Fibroblast of upper back skin (primary cell): ENCODE results near the gene GABARAP.

Source experiments
- DNase-seq: peaks from one replicate; pipeline ENCODE4 v3.0.0-alpha.2; 2013

GABARAP gene

DNA sequence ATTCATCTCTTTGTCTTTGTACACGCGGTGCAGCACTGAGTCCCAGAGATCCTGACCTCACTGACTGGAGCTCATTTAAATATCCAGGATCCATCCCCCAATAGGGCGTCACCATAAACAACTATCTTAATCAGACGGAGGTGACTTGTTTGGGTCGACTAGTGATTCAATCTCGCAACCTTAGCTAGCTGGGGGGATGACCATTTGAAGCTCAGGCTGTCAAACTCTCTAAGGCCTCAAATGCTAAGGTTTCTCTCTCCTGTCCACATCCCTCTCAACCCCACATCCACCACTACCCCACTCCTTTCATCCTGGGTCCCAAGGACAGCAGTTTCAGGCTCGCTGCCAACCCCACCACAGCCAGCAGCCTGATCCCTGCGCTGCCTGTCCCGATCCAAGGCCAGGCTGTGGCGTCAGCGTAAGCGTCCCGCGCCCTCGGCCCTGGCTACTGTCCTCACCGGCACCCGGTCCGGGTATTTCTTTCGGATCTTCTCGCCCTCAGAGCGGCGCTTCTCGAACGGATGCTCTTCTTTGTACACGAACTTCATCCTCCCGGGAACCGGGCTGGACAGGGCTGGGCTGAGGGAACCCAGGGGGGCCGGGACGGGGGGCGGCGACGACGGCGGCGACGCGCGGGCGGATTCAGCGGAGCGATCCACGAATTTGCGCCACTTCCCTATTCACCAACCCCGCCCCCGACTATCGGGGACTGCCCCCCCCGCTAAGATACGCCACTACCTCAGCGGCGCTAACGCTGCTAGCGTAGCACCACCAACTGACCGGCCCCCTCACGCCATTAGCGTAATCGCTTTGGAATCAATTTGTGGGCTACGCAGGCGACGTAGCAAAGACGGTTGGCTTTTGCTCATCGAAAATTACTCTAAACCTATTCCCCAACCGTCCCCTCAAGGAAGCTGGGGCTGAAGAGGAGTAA, at the start of gene GABARAP:
GABARAP (minus strand) TSS at position 667 of the 934 bp plus-strand sequence; CDS start at position 548, 119 bp downstream.
- peak; percentile 90 for DNase-seq

DNA sequence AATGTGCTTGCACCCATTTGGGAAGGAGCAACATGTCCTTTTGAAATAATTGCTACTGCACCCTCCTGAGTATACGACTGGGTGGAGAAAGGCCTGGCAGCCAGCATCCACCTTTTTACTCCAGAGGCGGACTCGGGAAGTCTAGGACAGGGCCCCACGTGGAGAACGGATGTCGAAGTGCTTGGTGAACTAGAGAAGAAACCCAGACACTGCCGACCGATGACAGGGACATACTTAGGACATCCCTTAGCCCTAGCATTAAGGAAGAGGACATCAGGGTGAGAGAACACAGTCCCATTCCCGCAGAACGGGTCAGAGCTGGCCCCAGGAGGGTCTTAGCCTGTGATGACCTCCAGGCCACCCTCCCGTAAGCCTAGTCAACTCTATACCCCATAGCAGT, 48.4 kb upstream of the GABARAP start:
- no peak for DNase-seq

DNA sequence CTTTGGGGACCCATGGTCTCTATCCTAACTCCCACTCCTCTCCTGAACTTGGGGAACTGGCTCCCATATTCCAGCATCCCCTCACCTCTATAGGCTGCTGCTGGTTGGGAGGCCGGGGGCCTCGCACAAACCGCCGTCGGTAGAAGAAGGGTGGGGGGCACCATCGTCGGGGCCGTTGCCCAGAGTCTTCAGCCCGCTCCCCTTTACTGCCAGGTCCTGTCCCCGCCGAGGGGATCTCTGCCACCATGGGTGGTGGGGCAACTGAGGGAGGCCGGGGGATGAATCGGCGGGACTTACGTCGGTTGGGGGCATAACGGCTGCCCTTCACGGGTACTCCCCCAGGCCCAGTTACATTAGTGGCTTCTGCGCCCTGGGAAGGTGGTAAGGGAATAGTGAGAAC, 47.9 kb upstream of the GABARAP start:
- DNase-seq, result no peak

DNA sequence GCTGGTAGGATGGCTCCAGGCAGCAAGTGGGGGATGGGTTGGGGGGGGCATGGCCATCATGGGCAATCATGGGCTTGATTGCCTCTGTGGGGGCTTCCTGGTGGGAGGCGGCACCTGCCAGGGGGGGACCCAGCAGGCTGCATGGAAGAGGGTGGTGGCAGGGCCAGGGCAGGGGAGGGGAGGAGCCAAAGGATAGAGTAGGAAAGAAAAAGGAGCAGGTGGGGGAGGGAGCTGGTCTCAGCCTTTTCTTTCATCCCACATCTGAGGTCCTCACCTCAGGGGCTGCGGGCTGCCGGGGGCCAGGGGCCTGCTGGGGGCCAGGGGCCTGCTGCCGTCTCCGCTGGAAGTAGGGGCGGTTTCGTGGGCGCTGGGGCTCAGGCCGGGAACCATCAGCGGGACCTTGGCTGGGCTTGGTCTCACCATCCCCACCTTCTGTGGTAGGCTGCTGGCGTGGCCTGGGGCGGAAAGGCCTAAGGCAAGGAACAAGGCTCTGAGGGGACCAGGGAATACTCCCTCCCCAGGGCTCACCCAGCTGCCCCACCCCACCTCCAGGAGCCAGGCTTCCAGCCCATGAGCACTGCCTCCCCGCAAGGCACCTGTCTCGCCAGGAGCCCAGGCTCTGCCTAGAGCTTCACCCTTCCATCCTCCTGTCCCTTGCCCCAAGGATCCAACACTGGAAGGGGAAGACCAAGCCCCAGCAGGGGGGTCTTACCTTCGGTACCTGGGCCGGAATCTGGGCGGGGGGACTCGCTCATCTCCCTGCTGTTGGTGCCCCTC, 47.2 kb upstream of the GABARAP start:
- DNase-seq, result no peak

DNA sequence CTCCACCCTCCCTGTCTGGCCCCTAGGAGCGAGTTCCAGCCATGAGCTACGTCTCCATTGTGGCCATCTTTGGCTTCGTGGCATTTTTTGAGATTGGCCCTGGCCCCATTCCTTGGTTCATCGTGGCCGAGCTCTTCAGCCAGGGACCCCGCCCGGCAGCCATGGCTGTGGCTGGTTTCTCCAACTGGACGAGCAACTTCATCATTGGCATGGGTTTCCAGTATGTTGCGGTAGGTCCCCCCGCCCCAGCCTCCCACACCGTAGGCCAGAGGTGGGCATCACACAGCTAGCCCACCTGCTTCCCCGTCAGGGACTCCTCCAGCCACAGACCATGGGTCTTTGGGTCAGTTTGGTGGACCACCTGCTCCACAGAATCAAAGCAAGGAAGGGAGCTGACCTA, 43.4 kb upstream of the GABARAP start:
- DNase-seq, result no peak

DNA sequence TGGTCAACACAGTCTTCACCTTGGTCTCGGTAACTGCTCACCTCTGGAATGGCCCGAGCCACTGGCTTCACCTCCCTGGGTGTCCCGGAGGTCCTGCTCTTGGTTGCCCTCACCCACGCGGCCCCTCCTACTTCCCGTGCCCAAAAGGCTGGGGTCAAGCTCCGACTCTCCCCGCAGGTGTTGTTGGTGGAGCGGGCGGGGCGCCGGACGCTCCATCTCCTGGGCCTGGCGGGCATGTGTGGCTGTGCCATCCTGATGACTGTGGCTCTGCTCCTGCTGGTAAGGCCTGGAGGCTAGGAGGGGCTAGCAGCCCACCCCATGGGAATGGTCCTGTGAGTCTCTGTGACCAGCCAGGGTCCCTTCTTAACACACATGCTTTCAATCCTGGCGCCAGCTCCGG, 42.7 kb upstream of the GABARAP start:
- DNase-seq, result no peak

DNA sequence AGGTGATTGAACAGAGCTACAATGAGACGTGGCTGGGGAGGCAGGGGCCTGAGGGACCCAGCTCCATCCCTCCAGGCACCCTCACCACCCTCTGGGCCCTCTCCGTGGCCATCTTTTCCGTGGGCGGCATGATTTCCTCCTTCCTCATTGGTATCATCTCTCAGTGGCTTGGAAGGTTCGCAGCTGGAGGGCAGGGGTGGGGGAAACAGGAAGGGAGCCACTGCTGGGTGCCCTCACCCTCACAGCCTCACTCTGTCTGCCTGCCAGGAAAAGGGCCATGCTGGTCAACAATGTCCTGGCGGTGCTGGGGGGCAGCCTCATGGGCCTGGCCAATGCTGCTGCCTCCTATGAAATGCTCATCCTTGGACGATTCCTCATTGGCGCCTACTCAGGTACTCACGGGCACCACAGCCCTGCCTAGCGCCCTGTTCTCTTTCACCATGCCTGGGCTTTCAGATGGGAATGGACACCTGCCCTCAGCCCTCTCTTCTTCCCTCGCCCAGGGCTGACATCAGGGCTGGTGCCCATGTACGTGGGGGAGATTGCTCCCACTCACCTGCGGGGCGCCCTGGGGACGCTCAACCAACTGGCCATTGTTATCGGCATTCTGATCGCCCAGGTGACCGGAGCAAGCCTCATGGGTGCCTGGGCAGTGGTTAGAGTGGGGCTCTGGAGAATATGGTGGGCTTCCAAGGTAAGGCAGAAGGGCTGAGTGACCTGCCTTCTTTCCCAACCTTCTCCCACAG, 41.4 kb upstream of the GABARAP start:
- no peak for DNase-seq

DNA sequence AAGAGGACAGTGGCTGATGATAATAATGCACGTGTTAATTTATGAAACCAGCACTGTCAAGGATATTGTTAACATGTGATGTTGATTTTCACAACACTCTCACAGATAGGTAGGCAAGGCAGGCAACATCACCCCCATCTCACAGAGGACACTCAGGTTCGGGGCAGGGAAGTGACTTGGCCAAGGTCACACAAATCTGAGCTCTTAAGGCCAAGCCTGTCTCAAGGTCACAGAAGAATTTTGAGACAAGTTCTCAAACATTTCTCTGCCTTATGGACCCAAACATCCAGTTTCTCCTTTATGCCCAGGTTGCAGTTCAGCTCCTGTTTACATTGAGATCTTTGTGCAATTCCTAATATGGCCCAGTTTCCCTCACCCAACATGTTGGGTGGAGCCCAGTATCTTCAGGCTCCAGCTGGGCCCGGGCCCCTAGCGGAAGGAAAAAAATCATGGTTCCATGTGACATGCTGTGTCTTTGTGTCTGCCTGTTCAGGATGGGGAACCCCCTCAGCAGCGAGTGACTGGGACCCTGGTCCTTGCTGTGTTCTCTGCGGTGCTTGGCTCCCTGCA, 40.6 kb upstream of the GABARAP start:
- no peak for DNase-seq

DNA sequence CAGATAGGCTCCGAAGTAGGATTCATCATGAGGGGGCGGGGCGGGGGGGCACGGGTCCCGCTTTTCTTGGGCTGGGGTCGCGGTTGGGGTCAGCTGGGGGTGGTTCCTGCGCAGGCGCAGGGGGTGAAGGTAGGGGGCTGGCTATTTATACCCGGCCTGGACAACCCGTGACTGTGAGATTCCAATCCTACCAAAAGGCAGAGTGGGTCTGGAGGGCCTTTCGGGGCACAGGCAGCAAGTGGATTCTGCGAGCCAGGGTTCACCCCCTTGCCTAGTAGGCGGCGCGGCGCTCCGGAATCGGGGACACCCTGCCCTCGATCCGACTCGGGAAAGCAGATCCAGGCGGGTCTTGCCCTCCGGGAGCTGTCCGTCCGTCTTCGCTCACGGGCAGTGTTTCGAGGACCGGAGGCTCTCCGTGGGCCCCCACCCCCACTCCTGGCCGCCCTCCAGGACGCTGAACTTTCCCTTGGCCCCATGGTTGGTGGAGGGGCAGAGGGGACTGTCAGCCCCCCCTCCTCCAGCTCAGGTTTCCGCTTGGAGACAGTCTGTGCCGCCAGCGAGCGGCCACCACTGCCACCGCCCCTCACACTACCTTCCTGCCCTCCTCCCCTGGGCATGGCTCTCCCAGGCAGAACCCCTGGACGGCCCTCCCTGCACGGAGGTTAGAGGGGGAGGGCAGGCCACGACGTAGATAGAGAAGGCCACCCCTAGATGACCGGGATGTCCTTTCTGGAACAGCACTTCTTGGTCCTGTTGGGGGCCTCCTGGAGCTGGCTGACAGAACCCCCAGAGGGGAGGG, 39.9 kb upstream of the GABARAP start:
- no peak for DNase-seq

DNA sequence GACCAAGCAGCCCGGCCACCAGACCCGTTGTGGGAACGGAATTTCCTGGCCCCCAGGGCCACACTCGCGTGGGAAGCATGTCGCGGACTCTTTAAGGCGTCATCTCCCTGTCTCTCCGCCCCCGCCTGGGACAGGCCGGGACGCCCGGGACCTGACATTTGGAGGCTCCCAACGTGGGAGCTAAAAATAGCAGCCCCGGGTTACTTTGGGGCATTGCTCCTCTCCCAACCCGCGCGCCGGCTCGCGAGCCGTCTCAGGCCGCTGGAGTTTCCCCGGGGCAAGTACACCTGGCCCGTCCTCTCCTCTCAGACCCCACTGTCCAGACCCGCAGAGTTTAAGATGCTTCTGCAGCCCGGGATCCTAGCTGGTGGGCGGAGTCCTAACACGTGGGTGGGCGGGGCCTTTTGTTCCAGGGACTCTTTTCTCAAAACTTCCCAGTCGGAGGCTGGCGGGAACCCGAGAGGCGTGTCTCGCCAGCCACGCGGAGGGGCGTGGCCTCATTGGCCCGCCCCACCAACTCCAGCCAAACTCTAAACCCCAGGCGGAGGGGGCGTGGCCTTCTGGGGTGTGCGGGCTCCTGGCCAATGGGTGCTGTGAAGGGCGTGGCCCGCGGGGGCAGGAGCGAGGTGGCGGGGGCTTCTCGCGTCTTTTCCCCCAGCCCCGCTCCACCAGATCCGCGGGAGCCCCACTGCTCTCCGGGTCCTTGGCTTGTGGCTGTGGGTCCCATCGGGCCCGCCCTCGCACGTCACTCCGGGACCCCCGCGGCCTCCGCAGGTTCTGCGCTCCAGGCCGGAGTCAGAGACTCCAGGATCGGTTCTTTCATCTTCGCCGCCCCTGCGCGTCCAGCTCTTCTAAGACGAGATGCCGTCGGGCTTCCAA, 39.1 kb upstream of the GABARAP start, which contains the start of gene SLC2A4:
SLC2A4 (plus strand) TSS at position 645 of the 879 bp plus-strand sequence; CDS start at position 862, 217 bp downstream.
- peak; percentile 92 for DNase-seq

DNA sequence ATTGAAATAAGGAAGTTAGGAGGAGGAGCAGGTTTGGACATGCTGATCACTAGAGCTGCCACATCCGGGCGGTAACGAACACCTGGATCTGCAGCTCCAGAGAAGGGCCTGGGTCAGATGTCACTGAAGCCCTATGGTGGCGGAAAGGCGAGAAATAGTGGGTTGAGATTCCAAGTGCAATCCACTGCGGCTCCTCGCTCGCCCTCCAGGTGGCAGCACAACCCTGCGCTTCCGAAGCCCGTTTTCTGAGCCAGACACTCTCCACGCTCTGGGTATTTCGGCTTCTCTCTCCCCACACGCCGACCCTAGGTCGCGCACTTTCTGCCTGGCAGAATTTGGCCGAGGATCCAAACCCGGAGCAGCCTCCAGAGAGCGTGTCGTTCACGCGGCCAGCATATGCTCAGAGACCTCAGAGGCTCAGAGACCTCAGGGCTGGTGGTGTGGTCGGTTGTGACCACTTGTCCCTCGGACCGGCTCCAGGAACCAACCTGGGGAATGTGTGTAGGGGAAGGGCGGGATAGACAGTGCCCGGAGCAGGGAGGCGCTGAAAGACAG, 38.3 kb upstream of the GABARAP start:
- peak; percentile 62 for DNase-seq

DNA sequence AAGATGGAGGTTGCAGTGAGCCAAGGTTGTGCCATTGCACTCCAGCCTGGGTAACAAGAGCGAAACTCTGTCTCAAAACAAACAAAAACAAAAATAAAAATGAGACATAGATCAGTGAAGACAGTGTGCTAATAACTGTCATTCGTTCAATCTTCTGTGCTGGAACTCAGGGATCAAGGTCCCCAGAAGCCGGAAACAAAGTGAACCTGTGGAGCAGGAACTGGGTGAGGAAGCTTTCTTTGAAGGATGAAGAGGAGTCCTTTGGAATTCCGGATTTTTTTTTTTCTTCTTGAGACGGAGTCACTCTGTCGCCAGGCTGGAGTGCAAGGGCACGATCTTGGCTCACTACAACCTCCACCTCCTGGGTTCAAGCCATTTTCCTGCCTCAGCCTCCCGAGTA, 37.2 kb upstream of the GABARAP start:
- DNase-seq, result no peak

DNA sequence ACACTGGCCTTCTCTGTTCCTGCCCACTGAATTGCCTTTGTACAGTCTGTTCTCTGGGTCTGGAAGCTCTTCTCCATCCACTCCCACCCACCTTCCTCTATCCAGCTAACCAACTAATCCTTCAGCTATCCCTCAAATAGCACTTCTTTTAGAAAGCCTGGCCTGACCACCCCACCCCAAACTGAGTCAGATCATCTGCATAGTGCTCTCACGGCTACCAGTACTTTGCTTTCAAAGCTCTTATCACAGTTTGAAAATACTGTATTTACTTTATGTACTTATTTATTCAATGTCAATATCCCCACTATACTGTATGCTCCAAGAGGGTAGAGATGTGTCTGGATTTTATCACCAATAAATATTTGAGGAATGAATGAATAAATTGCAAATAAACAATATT, 24.5 kb upstream of the GABARAP start:
- DNase-seq, result no peak

DNA sequence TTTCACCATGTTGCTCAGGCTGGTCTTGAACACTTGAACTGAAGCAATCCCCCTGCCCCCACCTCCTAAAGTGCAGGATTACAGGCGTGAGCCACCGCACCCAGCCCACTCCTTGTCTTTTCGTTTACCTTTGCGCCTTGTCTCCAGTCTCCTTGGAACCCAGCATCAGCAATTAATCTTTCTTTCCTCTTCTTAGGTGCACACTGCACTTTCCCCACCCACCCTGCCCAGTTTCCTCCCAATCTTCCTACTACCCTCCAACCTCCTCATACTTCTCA, 21.5 kb upstream of the GABARAP start:
- no peak for DNase-seq

DNA sequence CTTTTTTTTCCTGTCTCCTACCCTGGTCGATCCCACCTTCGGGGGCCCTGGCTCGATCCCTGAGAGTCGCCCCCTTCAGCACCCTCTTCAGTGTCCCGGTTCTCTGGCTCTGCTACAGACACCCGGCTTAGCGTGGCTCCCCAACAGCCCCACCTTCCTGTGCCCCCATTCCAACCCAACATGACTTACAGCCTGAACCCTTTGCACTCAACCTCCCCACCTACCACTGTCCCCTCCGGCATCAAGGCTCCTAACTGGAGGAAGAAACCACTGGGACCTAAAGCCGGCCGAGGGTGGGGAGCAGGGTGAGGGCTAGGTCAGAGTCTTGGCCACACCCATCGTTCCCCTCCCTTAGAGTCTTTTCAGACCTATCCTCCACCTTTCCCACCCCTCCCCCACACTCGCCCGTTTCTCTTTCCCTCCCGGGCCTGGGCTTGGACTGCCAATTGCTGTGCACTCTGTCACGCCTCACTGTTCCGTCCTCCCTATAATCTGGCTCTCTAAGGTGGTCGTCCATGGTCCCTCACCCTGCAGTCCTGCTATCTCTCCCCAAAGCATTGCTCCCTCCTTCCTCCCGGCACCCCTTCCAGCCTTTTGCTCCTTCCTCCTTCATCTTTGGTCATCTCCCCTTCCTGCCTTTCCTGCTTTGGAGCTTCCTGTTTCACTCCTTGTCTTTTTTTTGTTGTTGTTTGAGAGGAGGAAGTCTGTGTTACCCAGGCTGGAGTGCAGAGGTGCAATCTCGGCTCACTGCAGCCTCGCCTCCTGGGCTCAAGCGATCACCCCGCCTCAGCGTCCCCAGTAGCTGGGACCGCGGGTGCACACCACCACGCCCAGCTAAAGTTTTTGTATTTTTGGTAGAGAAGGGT, 20.9 kb upstream of the GABARAP start:
- DNase-seq, result no peak

DNA sequence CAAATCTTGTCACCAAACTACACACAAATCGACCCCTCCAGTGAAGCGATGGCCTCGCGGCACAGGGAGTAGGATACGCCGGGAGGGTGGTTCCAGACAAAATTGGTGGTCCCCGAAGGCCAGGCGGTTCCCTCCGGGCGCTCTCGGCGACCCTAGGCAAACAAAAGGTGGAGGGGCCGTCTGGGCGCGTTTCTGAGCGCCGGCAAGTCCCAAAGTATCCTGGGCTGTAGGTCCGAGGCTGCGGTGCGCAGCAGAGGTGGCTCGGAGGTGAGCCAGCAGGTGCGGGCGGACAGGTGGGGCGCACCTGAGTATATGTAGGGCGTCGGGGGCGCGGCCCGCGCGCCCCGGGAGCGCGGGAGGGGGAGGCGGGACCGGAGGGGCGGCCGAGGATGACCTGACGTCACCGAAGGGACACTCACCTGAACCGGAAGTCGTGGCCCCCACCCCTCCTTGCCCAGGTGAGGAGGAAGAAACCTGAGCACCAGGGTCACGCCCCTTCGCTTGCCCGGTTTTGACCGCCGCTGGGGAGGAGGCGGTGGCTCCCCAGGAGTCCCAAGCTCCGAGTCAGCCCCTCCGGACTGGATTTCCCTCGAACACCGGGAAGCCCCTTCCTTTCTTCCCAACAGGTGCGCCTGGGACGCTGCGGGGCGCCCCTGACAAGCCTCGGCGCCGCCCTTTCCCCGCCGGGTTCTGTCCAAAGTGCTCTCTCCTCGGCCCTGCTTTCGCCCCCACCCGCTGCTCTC, 20.1 kb upstream of the GABARAP start, which contains the start of gene CLDN7:
CLDN7 (minus strand) TSS at position 287 of the 743 bp plus-strand sequence. CDS start 435 bp downstream, outside the sequence.
- DNase-seq, result no peak

DNA sequence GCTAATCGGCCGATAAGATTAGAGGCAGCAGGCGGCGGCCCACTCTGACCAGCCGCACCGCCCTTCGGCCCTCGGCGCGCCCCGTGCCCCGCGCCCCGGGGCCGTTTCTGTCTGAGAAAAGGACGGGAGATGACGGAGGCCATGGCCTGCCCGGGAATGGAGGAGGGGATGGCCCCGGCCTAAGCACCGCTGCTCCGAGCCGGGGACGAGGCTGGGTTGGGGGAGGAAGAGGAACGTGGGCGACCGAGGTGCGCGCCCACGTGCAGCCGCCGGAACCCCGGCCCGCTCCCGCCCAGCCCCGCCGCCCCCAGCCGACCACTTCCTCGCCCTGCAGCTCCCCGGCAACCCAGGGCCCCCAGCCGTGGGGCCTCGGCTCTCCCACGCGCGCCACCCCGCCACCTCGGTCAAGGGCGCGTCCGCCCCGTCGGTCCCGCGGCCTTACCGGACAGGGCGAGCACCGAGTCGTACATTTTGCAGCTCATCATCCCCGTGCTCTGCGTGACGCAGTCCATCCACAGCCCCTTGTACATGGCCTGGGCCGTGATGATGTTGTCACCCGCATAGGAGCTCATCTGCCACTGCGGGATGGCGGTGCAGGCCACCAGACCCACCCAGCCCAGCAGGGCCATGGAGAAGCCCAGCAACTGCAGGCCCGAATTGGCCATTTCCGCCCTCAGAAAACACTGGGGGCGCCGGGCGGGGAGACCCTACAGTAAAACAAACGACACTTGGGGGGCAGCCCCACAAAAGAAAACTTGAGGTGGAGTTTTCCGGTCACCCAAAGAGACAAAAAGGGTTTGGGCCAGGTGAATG, 19.3 kb upstream of the GABARAP start:
- DNase-seq, result no peak
